GM19099 (cell line): ENCODE results near the gene ATP6V1F.
A peak's percentile ranks its signal among the peaks of the same experiment; 100 is the strongest.

Source experiments
- POLR2A ChIP-seq: IDR thresholded peaks from 3 replicates; pipeline ENCODE4 v1.6.1; 2011; ENCODE audit warnings: low read depth; ENCODE audit not compliant: insufficient read length; ENCODE audit errors: extremely low read depth

ATP6V1F gene

GRCh38 chr7:128879939-128880746 is 17.5 kb downstream of the ATP6V1F start:
- no peak for TF ChIP-seq POLR2A

GRCh38 chr7:128880791-128881457 is 18.3 kb downstream of the ATP6V1F start:
- no peak for TF ChIP-seq POLR2A

- no peak for TF ChIP-seq POLR2A
These were observed 18.9 kb downstream of the ATP6V1F start for GRCh38 chr7:128881458-128882125.

GRCh38 chr7:128882134-128882533 is 19.5 kb downstream of the ATP6V1F start:
- no peak for TF ChIP-seq POLR2A

GRCh38 chr7:128883622-128884448 is 21.2 kb downstream of the ATP6V1F start:
- TF ChIP-seq POLR2A, result peak; percentile 51

- TF ChIP-seq POLR2A, result no peak
These were observed 22.1 kb downstream of the ATP6V1F start for GRCh38 chr7:128884561-128885369.

- no peak for TF ChIP-seq POLR2A
These were observed 22.9 kb downstream of the ATP6V1F start for GRCh38 chr7:128885370-128886187.

- no peak for TF ChIP-seq POLR2A
These were observed 23.9 kb downstream of the ATP6V1F start for GRCh38 chr7:128886391-128887168.

- no peak for TF ChIP-seq POLR2A
These were observed 24.7 kb downstream of the ATP6V1F start for GRCh38 chr7:128887169-128888038.

- TF ChIP-seq POLR2A, result no peak
These were observed 25.5 kb downstream of the ATP6V1F start for GRCh38 chr7:128888039-128888755.

- TF ChIP-seq POLR2A, result no peak
These were observed 26.1 kb downstream of the ATP6V1F start for GRCh38 chr7:128888756-128889095.
